SK-N-SH treated with all-trans-retinoic acid at 6 μM for 48 hours (cell line): ENCODE data around the gene RETREG3.

ENCODE experiments used
- ARNTL ChIP-seq: fragments of 450-650 bp; formaldehyde crosslinking; IDR thresholded peaks from 2 replicates; pipeline ENCODE4 v1.5.0; 2020; ENCODE audit warnings: low read depth, mild to moderate bottlenecking, moderate library complexity, borderline replicate concordance
- CSRNP3 ChIP-seq: fragments of 250-450 bp; sonication (Bioruptor Pico); IDR thresholded peaks from 2 replicates; pipeline ENCODE4 v1.5.1; 2021; ENCODE audit warnings: mild to moderate bottlenecking, moderate library complexity
- ESRRG ChIP-seq: fragments of 250-450 bp; sonication (Bioruptor Pico); IDR thresholded peaks from 2 replicates; pipeline ENCODE4 v1.6.1; 2021; ENCODE audit warnings: mild to moderate bottlenecking
- ISL1 ChIP-seq: fragments of 250-450 bp; sonication (Bioruptor Pico); IDR thresholded peaks from 2 replicates; pipeline ENCODE4 v2.1.2; 2022; ENCODE audit warnings: mild to moderate bottlenecking, moderate library complexity
- PPARA ChIP-seq: fragments of 250-450 bp; sonication (Bioruptor Pico); IDR thresholded peaks from 2 replicates; pipeline ENCODE4 v1.5.0; 2020; ENCODE audit warnings: mild to moderate bottlenecking, borderline replicate concordance
- RARB ChIP-seq: fragments of 250-450 bp; sonication (Bioruptor Pico); IDR thresholded peaks from 2 replicates; pipeline ENCODE4 v1.8.0; 2021; ENCODE audit warnings: mild to moderate bottlenecking, moderate library complexity
- SNAI2 ChIP-seq: fragments of 250-450 bp; sonication (Bioruptor Pico); IDR thresholded peaks from 2 replicates; pipeline ENCODE4 v1.5.0; 2020; ENCODE audit warnings: mild to moderate bottlenecking, moderate library complexity
- ZNF565 ChIP-seq: fragments of 450-650 bp; formaldehyde crosslinking; conservative IDR thresholded peaks from 2 replicates; pipeline ENCODE4 v1.5.0; 2020; ENCODE audit warnings: low read depth, mild to moderate bottlenecking, moderate library complexity
- ZNF8 ChIP-seq: fragments of 450-650 bp; formaldehyde crosslinking; IDR thresholded peaks from 2 replicates; pipeline ENCODE4 v1.5.0; 2020; ENCODE audit warnings: mild to moderate bottlenecking, moderate library complexity
- TF ChIP-seq, protein P1 (sequence below): fragments of 250-450 bp; sonication (Bioruptor Pico); IDR thresholded peaks from 2 replicates; pipeline ENCODE4 v1.8.0; 2020; ENCODE audit warnings: mild to moderate bottlenecking, moderate library complexity, borderline replicate concordance
- TF ChIP-seq, protein P2 (sequence below): fragments of 250-450 bp; sonication (Bioruptor Pico); IDR thresholded peaks from 2 replicates; pipeline ENCODE4 v1.5.0; 2020; ENCODE audit warnings: mild to moderate bottlenecking, moderate library complexity
- TF ChIP-seq, protein P3 (sequence below): fragments of 250-450 bp; sonication (Bioruptor Pico); IDR thresholded peaks from 2 replicates; pipeline ENCODE4 v1.5.1; 2020; ENCODE audit warnings: low read depth, mild to moderate bottlenecking, moderate library complexity

- TF ChIP-seq PPARA: no peak
- TF ChIP-seq, protein P1, sequence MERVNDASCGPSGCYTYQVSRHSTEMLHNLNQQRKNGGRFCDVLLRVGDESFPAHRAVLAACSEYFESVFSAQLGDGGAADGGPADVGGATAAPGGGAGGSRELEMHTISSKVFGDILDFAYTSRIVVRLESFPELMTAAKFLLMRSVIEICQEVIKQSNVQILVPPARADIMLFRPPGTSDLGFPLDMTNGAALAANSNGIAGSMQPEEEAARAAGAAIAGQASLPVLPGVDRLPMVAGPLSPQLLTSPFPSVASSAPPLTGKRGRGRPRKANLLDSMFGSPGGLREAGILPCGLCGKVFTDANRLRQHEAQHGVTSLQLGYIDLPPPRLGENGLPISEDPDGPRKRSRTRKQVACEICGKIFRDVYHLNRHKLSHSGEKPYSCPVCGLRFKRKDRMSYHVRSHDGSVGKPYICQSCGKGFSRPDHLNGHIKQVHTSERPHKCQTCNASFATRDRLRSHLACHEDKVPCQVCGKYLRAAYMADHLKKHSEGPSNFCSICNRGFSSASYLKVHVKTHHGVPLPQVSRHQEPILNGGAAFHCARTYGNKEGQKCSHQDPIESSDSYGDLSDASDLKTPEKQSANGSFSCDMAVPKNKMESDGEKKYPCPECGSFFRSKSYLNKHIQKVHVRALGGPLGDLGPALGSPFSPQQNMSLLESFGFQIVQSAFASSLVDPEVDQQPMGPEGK: no peak
- no peak for TF ChIP-seq ESRRG (CRISPR knock-in tag)
- no peak for TF ChIP-seq ARNTL (CRISPR knock-in tag)
- TF ChIP-seq ZNF8 (CRISPR knock-in tag): no peak
- no peak for TF ChIP-seq CSRNP3 (CRISPR knock-in tag)
- TF ChIP-seq, protein P2, sequence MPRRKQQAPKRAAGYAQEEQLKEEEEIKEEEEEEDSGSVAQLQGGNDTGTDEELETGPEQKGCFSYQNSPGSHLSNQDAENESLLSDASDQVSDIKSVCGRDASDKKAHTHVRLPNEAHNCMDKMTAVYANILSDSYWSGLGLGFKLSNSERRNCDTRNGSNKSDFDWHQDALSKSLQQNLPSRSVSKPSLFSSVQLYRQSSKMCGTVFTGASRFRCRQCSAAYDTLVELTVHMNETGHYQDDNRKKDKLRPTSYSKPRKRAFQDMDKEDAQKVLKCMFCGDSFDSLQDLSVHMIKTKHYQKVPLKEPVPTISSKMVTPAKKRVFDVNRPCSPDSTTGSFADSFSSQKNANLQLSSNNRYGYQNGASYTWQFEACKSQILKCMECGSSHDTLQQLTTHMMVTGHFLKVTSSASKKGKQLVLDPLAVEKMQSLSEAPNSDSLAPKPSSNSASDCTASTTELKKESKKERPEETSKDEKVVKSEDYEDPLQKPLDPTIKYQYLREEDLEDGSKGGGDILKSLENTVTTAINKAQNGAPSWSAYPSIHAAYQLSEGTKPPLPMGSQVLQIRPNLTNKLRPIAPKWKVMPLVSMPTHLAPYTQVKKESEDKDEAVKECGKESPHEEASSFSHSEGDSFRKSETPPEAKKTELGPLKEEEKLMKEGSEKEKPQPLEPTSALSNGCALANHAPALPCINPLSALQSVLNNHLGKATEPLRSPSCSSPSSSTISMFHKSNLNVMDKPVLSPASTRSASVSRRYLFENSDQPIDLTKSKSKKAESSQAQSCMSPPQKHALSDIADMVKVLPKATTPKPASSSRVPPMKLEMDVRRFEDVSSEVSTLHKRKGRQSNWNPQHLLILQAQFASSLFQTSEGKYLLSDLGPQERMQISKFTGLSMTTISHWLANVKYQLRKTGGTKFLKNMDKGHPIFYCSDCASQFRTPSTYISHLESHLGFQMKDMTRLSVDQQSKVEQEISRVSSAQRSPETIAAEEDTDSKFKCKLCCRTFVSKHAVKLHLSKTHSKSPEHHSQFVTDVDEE (CRISPR knock-in tag): no peak
- TF ChIP-seq, protein P3, sequence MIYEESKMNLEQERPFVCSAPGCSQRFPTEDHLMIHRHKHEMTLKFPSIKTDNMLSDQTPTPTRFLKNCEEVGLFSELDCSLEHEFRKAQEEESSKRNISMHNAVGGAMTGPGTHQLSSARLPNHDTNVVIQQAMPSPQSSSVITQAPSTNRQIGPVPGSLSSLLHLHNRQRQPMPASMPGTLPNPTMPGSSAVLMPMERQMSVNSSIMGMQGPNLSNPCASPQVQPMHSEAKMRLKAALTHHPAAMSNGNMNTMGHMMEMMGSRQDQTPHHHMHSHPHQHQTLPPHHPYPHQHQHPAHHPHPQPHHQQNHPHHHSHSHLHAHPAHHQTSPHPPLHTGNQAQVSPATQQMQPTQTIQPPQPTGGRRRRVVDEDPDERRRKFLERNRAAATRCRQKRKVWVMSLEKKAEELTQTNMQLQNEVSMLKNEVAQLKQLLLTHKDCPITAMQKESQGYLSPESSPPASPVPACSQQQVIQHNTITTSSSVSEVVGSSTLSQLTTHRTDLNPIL: no peak
- no peak for TF ChIP-seq RARB (CRISPR knock-in tag)
- no peak for TF ChIP-seq ZNF565 (CRISPR knock-in tag)
- no peak for TF ChIP-seq SNAI2
- TF ChIP-seq ISL1 (CRISPR knock-in tag): no peak
These were observed 54.7 kb downstream of the RETREG3 start for GRCh38 chr17:42554250-42555121.
